GM21447 (cell line): ENCODE measurements around the gene RCC2.
"Not testable (repeated sequence)": the region's sequence is repeated elsewhere in the genome, so short reads cannot be mapped to it uniquely, and the experiment has no call there.

Experiments
- ATAC-seq: cut with Tn5 transposase; IDR thresholded peaks from one replicate; pipeline ENCODE4 v1.9.1; 2021; ENCODE audit not compliant: unreplicated experiment

RCC2 gene

GRCh38 chr1:17439250-17440073, at the start of gene RCC2:
TSS of gene RCC2 (minus strand) at chr1:17439677. CDS start at chr1:17438514, 1,163 bp downstream.
- peak; percentile 33 for ATAC-seq

GRCh38 chr1:17486242-17486641, 46.8 kb upstream of the RCC2 start:
- no peak for ATAC-seq

- ATAC-seq = no peak
These were observed 45.8 kb upstream of the RCC2 start for GRCh38 chr1:17485281-17485680.

- ATAC-seq = not testable (repeated sequence)
These were observed 42.5 kb upstream of the RCC2 start for GRCh38 chr1:17481981-17482380.

- ATAC-seq = no peak
These were observed 41.4 kb upstream of the RCC2 start for GRCh38 chr1:17480846-17481245.

- ATAC-seq = no peak
These were observed 36.3 kb upstream of the RCC2 start for GRCh38 chr1:17475752-17476151.

- ATAC-seq = not testable (repeated sequence)
These were observed 35.5 kb upstream of the RCC2 start for GRCh38 chr1:17474836-17475555.

GRCh38 chr1:17472814-17473213, 33.3 kb upstream of the RCC2 start:
- ATAC-seq = no peak

- no peak for ATAC-seq
These were observed 31.9 kb upstream of the RCC2 start for GRCh38 chr1:17471393-17471792.

GRCh38 chr1:17470021-17470799, 30.7 kb upstream of the RCC2 start:
- no peak for ATAC-seq

GRCh38 chr1:17468357-17469265, 29.1 kb upstream of the RCC2 start:
- ATAC-seq = not testable (repeated sequence)

GRCh38 chr1:17466359-17466758, 26.9 kb upstream of the RCC2 start:
- no peak for ATAC-seq

- no peak for ATAC-seq
These were observed 25.8 kb upstream of the RCC2 start for GRCh38 chr1:17465228-17465627.

- no peak for ATAC-seq
These were observed 24.5 kb upstream of the RCC2 start for GRCh38 chr1:17463991-17464390.

- no peak for ATAC-seq
These were observed 23.2 kb upstream of the RCC2 start for GRCh38 chr1:17462669-17463068.

GRCh38 chr1:17460219-17460618, 20.7 kb upstream of the RCC2 start:
- ATAC-seq = no peak

- no peak for ATAC-seq
These were observed 19.3 kb upstream of the RCC2 start for GRCh38 chr1:17458794-17459193.

GRCh38 chr1:17452686-17453085, 13.2 kb upstream of the RCC2 start:
- ATAC-seq = no peak

- ATAC-seq = not testable (repeated sequence)
These were observed 12.7 kb upstream of the RCC2 start for GRCh38 chr1:17452203-17452602.

- no peak for ATAC-seq
These were observed 12.3 kb upstream of the RCC2 start for GRCh38 chr1:17451731-17452130.
